IPS-18a (cell line): ENCODE measurements around the gene P2RX4.
"Not testable (repeated sequence)": the region's sequence is repeated elsewhere in the genome, so short reads cannot be mapped to it uniquely, and the experiment has no call there.

Experiments used
- H3K27ac ChIP-seq: one replicate; pipeline ENCODE4 v1.5.1; 2013; ENCODE audit warnings: low read length
- H3K27me3 ChIP-seq: one replicate; pipeline ENCODE4 v1.6.1; 2013; ENCODE audit warnings: mild to moderate bottlenecking, low read length; ENCODE audit not compliant: control insufficient read depth, insufficient read depth
- H3K36me3 ChIP-seq: one replicate; pipeline ENCODE4 v1.6.1; 2013; ENCODE audit warnings: low read depth, low read length; ENCODE audit not compliant: control insufficient read depth
- H3K4me1 ChIP-seq: one replicate; pipeline ENCODE4 v1.6.1; 2013; ENCODE audit warnings: low read depth, low read length; ENCODE audit not compliant: control insufficient read depth
- H3K4me3 ChIP-seq: one replicate; pipeline ENCODE4 v1.5.1; 2013; ENCODE audit warnings: low read length
- H3K9ac ChIP-seq: one replicate; pipeline ENCODE4 v1.6.1; 2013; ENCODE audit warnings: mild to moderate bottlenecking, low read length, moderate library complexity
- H3K9me3 ChIP-seq: one replicate; pipeline ENCODE4 v1.6.1; 2013; ENCODE audit warnings: low read depth, low read length; ENCODE audit not compliant: control insufficient read depth

Gene P2RX4

DNA sequence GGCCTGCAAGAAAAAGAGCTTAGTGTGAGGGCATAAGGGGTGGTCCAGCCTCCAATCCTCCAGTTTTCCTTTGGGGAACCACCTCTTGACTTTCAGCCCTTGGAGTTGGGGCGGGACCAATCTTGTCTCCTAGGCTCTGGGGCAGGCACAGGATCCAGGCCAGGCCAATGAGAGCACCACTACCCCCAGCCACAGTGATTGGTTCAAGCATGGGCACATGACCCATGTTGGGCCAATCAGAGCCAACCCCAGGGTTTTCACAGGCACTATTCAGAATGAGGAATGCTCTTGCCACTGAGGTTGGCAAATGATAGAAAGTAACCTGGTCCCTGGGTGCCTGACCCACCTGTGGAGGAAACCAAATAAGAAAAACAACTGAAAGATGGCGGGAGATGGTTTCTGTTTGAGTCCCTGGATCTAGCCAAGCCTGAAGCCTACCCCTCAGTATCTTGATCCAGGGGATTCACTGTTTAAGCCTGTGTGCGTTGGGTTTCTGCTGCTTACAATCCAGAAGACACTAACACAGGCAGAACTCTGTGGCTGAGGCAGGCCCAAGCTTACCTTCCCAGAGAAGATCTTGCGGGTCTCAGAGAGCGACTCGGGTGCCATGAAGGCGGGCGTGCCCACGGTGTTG, 42.9 kb downstream of the P2RX4 start:
- Histone ChIP-seq H3K36me3 (peaks cover 53% of the 10 kb centered on the region), H3K9ac (no peak overlapping the region), H3K4me1 (no peaks in the 10 kb centered on the region), H3K4me3 (no peak overlapping the region), H3K27me3 (no peaks in the 10 kb centered on the region), H3K9me3 (no peaks in the 10 kb centered on the region), H3K27ac (no peak overlapping the region)

GRCh38 chr12:121253638-121254335, 43.9 kb downstream of the P2RX4 start:
- Histone ChIP-seq H3K9me3 (no peaks in the 10 kb centered on the region), H3K27ac (no peak overlapping the region), H3K27me3 (no peaks in the 10 kb centered on the region), H3K4me1 (no peaks in the 10 kb centered on the region), H3K36me3 (peaks cover 45% of the 10 kb centered on the region), H3K4me3 (no peak overlapping the region), H3K9ac (no peak overlapping the region)

DNA sequence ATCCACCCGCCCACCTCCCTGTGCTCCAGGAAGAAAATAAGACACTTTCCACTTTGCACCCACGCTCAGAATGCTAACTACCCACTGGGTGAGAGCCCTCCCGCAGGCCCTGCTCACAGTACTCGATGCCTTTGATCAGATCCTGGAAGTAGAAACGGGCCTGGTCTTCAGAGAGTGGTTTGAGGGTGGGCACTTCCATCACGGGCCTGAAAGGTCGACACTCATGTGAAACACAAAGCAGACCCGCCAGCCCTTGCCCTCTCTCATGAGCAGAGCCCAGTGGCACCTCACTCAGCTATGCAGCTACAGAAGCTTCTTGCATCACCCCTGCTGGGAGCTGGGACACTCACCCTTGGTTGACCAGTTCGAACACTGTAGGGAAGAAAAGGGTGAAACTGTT, 45.5 kb downstream of the P2RX4 start:
- H3K27me3 ChIP-seq = no peaks in the 10 kb centered on the region
- H3K36me3 ChIP-seq = peaks cover 45% of the 10 kb centered on the region
- no peak overlapping the region for H3K4me3 ChIP-seq
- H3K9ac ChIP-seq = no peak overlapping the region
- H3K27ac ChIP-seq = no peak overlapping the region
- H3K9me3 ChIP-seq = no peaks in the 10 kb centered on the region
- no peaks in the 10 kb centered on the region for H3K4me1 ChIP-seq

DNA sequence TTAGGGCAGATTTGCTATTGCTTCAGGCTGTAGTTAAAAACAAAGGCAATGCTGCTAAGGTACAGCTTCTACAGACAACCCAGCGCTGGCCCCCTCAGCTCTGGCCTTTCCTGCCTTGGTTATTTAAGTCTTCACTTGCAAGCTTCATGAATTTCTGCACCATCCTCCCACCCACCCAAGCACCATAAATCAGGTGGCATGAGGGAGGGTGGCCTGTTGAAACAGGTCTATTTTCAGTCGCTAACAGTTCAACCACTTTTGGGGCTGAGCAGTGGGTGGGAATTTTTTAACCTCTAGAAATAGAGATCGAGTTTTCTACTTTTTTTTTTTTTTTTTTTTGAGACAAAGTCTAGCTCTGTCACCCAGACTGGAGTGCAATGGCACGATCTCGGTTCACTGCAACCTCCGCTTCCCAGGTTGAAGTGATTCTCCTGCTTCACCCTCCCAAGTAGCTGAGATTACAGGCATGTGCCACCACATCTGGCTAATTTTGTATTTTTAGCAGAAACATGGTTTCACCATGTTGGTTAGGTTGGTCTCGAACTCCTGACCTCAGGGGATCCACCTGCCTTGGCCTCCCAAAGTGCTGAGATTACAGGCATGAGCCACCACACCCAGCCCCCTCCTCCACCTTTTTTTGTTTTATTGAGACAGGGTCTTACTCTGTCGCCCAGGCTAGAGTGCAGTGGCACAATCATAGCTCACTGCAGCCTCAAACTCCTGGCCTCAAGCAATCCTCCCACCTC, 47.9 kb downstream of the P2RX4 start:
- not testable (repeated sequence) for H3K27me3 ChIP-seq, H3K9me3 ChIP-seq, H3K27ac ChIP-seq, H3K4me1 ChIP-seq, H3K4me3 ChIP-seq, H3K9ac ChIP-seq
- peaks cover 38% of the 10 kb centered on the region for H3K36me3 ChIP-seq

DNA sequence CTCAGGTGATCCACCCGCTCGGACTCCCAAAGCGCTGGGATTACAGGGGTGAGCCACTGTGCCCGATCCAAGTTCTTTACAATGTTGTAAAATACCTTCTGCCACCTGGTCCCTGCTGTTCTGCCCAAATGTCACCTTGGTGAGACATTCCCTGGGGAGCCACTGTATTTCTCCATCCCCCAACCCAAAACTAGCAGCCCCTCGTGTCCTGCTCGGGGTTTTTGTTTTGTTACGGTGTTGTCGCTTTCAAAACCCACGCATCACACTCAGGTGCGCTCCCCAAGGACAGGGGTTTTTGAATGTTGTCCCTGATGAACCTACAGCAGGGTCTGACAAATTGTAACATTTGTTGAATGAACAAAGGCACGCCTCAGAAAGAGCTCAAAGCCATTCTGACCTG, 49.1 kb downstream of the P2RX4 start:
- Histone ChIP-seq H3K9me3 (no peaks in the 10 kb centered on the region), H3K4me3 (no peak overlapping the region), H3K27me3 (no peaks in the 10 kb centered on the region), H3K9ac (no peak overlapping the region), H3K4me1 (no peaks in the 10 kb centered on the region), H3K27ac (no peak overlapping the region), H3K36me3 (peaks cover 37% of the 10 kb centered on the region)

DNA sequence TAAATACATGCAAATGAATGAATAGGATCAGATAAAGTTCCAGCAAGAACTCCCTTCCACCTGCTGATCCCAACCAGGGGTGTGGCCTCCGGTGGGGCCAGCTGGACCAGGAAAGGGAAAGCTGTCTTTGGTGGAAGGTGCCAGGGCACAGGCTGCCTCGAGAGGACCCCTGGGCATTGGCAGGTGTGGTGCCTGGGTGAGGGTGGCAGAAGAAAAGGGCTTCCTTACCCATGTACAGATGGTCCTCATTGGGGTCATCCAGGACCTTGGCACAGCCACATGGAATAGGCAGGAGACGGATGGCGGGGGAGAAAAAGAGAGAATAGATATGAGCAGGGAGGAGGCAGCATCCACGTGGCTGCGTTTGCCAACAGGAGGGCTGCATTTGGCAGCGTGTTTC, 50.2 kb downstream of the P2RX4 start:
- no peaks in the 10 kb centered on the region for H3K9me3 ChIP-seq
- H3K4me1 ChIP-seq = no peaks in the 10 kb centered on the region
- peaks cover 32% of the 10 kb centered on the region for H3K36me3 ChIP-seq
- no peak overlapping the region for H3K4me3 ChIP-seq
- no peaks in the 10 kb centered on the region for H3K27me3 ChIP-seq
- no peak overlapping the region for H3K9ac ChIP-seq
- H3K27ac ChIP-seq = no peak overlapping the region

DNA sequence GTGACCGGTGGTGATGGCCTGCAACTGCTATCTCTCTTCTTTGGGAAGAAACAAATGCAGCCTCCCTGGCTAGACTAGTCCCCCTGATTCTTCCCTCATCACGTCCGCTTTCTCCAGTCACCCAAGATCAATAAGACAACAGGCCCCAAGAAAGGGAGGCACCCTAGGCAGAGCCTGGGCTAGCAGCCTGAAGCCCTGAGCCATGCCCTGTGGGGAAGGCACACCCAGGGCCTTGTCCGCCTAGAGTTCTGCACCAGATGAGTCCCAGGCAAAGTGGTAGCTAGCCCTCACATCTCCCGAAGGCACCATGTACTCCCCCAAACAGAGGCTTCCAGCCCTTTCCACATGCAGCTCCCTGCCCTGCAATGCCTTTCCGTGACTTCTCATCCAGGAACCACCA, 51.5 kb downstream of the P2RX4 start:
- Histone ChIP-seq H3K36me3 (peaks cover 28% of the 10 kb centered on the region), H3K9me3 (no peaks in the 10 kb centered on the region), H3K27ac (no peak overlapping the region), H3K9ac (no peak overlapping the region), H3K4me1 (no peaks in the 10 kb centered on the region), H3K4me3 (no peak overlapping the region), H3K27me3 (no peaks in the 10 kb centered on the region)

DNA sequence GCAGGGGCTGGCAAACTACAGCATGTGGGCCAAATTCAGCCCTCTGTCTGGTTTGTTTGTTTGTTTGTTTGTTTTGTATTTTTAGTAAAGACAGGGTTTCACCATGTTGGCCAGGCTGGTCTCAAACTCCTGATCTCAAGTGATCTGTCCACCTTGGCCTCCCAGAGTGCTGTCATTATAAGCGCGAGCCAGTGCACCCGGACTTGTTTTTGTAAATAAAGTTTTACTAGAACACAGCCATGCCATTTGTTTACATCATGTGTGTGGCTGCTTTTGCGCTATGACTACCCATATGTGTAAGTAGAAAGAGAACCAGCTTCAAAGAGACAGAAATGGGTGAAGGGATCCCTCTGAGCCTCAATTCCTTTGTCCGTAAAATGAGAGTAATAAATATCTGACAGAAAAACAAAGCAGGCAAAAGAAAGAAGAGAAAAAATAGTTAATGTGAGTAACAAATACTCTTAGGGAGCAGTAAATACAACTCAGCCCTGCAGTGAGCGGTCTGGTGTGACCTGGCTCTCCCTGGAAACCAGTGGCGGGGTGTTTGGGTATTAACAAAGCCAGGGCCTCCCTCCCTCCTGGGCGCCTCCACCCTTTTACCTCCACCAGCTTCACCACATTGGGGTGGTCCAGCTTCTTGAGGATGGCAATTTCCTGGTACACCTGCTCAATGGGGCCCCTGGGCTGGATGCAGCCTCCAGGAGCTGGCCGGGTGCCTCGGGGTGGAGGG, 53.4 kb downstream of the P2RX4 start:
- Histone ChIP-seq H3K4me3 (no peak overlapping the region), H3K9me3 (no peaks in the 10 kb centered on the region), H3K4me1 (no peaks in the 10 kb centered on the region), H3K36me3 (peaks cover 29% of the 10 kb centered on the region), H3K27me3 (no peaks in the 10 kb centered on the region), H3K27ac (no peak overlapping the region), H3K9ac (no peak overlapping the region)

GRCh38 chr12:121264135-121264534, 54.2 kb downstream of the P2RX4 start:
- Histone ChIP-seq H3K9ac (no peak overlapping the region), H3K4me1 (no peaks in the 10 kb centered on the region), H3K27ac (no peak overlapping the region), H3K36me3 (peaks cover 36% of the 10 kb centered on the region), H3K9me3 (no peaks in the 10 kb centered on the region), H3K4me3 (no peak overlapping the region), H3K27me3 (no peaks in the 10 kb centered on the region)

DNA sequence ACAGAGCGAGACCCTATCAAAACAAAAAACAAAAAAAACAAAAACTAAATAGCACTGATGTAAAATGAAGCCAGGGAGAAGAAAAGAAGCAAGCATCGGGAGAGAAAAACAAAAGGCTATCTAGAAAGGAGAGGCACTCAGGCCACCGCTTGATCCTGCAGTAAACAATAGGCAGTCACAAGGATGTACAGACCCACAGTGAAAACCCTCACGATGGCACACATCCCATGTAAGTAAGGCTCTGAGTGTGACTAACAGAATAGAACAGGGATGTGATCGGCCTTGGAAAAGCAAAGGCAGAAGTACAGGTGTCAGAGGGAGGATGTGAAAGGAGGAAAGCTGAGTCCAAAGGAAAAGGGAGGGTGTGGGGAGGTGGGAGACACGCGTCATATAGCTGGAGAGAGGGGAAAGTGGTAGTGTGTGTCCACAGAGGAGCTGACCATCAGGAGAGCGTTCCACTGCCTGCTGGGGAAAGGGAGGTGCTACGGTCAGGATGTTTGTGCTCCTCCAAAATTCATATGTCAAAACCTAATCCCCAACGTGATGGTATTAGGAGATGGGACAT, 55.1 kb downstream of the P2RX4 start:
- no peaks in the 10 kb centered on the region for H3K4me1 ChIP-seq
- no peaks in the 10 kb centered on the region for H3K9me3 ChIP-seq
- H3K9ac ChIP-seq = no peak overlapping the region
- H3K36me3 ChIP-seq = peaks cover 31% of the 10 kb centered on the region
- H3K4me3 ChIP-seq = no peak overlapping the region
- no peak overlapping the region for H3K27ac ChIP-seq
- H3K27me3 ChIP-seq = no peaks in the 10 kb centered on the region

- H3K36me3 ChIP-seq = peaks cover 34% of the 10 kb centered on the region
- no peaks in the 10 kb centered on the region for H3K4me1 ChIP-seq
- H3K9me3 ChIP-seq = no peaks in the 10 kb centered on the region
- no peaks in the 10 kb centered on the region for H3K27me3 ChIP-seq
- no peak overlapping the region for H3K9ac ChIP-seq
- no peak overlapping the region for H3K27ac ChIP-seq
- H3K4me3 ChIP-seq = no peak overlapping the region
Observed at GRCh38 chr12:121267822-121268221, 57.9 kb downstream of the P2RX4 start.
